Fibroblast of lung (primary cell): ENCODE measurements around the gene COL25A1.

Experiments used
- EZH2 ChIP-seq: IDR thresholded peaks from 2 replicates; pipeline ENCODE4 v1.5.1; 2012; ENCODE audit warnings: low read length, control low read depth, mild to moderate bottlenecking; ENCODE audit errors: missing control alignments
- TF ChIP-seq, protein P1 (sequence below), 2 donors: IDR thresholded peaks in 1 of 2; conservative IDR thresholded peaks in 1 of 2; 1 replicate in 1 of 2; 2 replicates in 1 of 2; pipeline ENCODE4 v1.5.1; 2011 to 2012; ENCODE audit warnings: low read length in 2 of 2, control low read depth in 1 of 2, inconsistent platforms in 1 of 2, low read depth in 1 of 2, mild to moderate bottlenecking in 1 of 2

DNA sequence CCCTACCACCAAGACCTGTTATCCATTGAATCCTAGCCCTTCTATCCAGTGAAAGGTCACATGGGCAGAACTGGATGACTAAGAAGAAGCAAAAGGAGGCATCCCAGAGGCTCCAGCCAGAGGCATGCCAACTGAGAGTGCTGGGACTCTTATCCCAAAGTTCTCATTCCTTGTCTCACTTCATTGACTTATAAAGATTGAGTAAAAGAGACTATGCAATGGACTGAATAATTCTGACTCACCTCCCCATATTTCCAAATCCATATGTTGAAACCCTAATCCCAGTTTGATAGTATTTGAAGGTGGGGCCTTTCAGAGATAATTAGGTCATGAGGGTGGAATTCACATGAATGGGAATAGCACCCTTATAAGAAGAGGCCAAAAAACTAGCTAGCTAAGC lies 131.4 kb downstream of the COL25A1 start:
- TF ChIP-seq, protein P1, sequence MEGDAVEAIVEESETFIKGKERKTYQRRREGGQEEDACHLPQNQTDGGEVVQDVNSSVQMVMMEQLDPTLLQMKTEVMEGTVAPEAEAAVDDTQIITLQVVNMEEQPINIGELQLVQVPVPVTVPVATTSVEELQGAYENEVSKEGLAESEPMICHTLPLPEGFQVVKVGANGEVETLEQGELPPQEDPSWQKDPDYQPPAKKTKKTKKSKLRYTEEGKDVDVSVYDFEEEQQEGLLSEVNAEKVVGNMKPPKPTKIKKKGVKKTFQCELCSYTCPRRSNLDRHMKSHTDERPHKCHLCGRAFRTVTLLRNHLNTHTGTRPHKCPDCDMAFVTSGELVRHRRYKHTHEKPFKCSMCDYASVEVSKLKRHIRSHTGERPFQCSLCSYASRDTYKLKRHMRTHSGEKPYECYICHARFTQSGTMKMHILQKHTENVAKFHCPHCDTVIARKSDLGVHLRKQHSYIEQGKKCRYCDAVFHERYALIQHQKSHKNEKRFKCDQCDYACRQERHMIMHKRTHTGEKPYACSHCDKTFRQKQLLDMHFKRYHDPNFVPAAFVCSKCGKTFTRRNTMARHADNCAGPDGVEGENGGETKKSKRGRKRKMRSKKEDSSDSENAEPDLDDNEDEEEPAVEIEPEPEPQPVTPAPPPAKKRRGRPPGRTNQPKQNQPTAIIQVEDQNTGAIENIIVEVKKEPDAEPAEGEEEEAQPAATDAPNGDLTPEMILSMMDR (conservative IDR thresholded peaks at IDR 0.05 in 1 of 2, IDR thresholded peaks at IDR 0.05 in 1 of 2; ENCODE audit: low read depth in 1 of 2, low read length in 2 of 2): no peak
- TF ChIP-seq EZH2: no peak
